Sciatic nerve (tissue), 2 donors: ENCODE data around the gene EPAS1. TPM values are rescaled to one million over a fixed set of nuclear protein-coding genes. Genes with fewer than 3 reads are reported as not detected.
"Not testable (repeated sequence)": the region's sequence is repeated elsewhere in the genome, so short reads cannot be mapped to it uniquely, and the experiment has no call there.

Experiments used
- ATAC-seq: fragments of 200-7000 bp; cut with Tn5 transposase; one replicate; pipeline ENCODE4 v1.9.1; 2020; ENCODE audit warnings: mild to moderate bottlenecking, moderate library complexity
- DNase-seq: peaks from one replicate; pipeline ENCODE4 v3.0.0-alpha.2; 2020; ENCODE audit warnings: low spot score
- intact Hi-C: fragments of 100-400 bp; cut with DNase I; formaldehyde crosslinking; loops from one replicate; pipeline ENCODE4 v1.14.2; 2022
- total RNA-seq: library from RNA; stranded (reverse); fragmentation: NEBNext Ultra II Directional; extraction: Animal tissue kit (Norgen Biotek cat#: 25700); gene quantifications from one replicate; pipeline ENCODE4 v1.2.1, GENCODE V29; 2021
- donor health status: DM: no; HTN: no; CAD: no.
- donor health status: DM: no; HTN: no; CAD: no.

The EPAS1 gene
- total RNA-seq, 1 donor from 2014 or later, result 270 TPM

- intact Hi-C loops, result no loop called here
- DNase-seq (no peak), ATAC-seq (no peak)
Measured at GRCh38 chr2:46383784-46384456, 86.7 kb downstream of the EPAS1 start.

- DNase-seq, result no peak
- intact Hi-C loops, result no loop called here
Measured at GRCh38 chr2:46384457-46384815, 87.2 kb downstream of the EPAS1 start.

GRCh38 chr2:46385786-46386577, 88.8 kb downstream of the EPAS1 start:
- no peak for ATAC-seq
- intact Hi-C loops, result no loop called here
- DNase-seq, result no peak

More at GRCh38 chr2:46384457-46384815, 87.2 kb downstream of the EPAS1 start:
- no peak for ATAC-seq

GRCh38 chr2:46386763-46387162, 89.6 kb downstream of the EPAS1 start:
- DNase-seq (no peak), ATAC-seq (no peak)
- intact Hi-C loops, result no loop called here

- DNase-seq, result no peak
- ATAC-seq, result no peak
- intact Hi-C loops, result no loop called here
Measured at GRCh38 chr2:46387292-46387691, 90.1 kb downstream of the EPAS1 start.

GRCh38 chr2:46387886-46388515, 90.8 kb downstream of the EPAS1 start:
- no peak for DNase-seq
- intact Hi-C loops, result no loop called here
- ATAC-seq, result peak; percentile 77

- DNase-seq, result no peak
- intact Hi-C loops, result no loop called here
- ATAC-seq, result peak; percentile 61
Measured at GRCh38 chr2:46388881-46389280, 91.7 kb downstream of the EPAS1 start.

GRCh38 chr2:46389417-46389916, 92.3 kb downstream of the EPAS1 start:
- intact Hi-C loops, result no loop called here
- ATAC-seq, result peak; percentile 31
- no peak for DNase-seq

GRCh38 chr2:46390036-46390435, 92.8 kb downstream of the EPAS1 start:
- DNase-seq (no peak), ATAC-seq (no peak)
- intact Hi-C loops, result no loop called here

GRCh38 chr2:46390901-46391395, 93.7 kb downstream of the EPAS1 start:
- DNase-seq (no peak), ATAC-seq (no peak)
- intact Hi-C loops, result no loop called here

GRCh38 chr2:46392561-46393346, 95.5 kb downstream of the EPAS1 start:
- intact Hi-C loops, result no loop called here
- no peak for DNase-seq
- ATAC-seq, result no peak

GRCh38 chr2:46393347-46393820, 96.2 kb downstream of the EPAS1 start:
- DNase-seq, result no peak
- ATAC-seq, result no peak
- intact Hi-C loops, result no loop called here

- intact Hi-C loops, result no loop called here
- DNase-seq, result no peak
- no peak for ATAC-seq
Measured at GRCh38 chr2:46393865-46394264, 96.7 kb downstream of the EPAS1 start.

GRCh38 chr2:46394649-46395510, 97.7 kb downstream of the EPAS1 start:
- no peak for ATAC-seq
- intact Hi-C loops, result no loop called here

GRCh38 chr2:46395730-46396129, 98.5 kb downstream of the EPAS1 start:
- DNase-seq, ATAC-seq, intact Hi-C loops: not testable (repeated sequence)

More at GRCh38 chr2:46394649-46395510, 97.7 kb downstream of the EPAS1 start:
- no peak for DNase-seq

- ATAC-seq (no peak), DNase-seq (no peak)
- intact Hi-C loops, result no loop called here
Measured at GRCh38 chr2:46400016-46400415, 102.8 kb downstream of the EPAS1 start.

- intact Hi-C loops, result no loop called here
- DNase-seq, result no peak
- ATAC-seq, result no peak
Measured at GRCh38 chr2:46402874-46403273, 105.7 kb downstream of the EPAS1 start.

- intact Hi-C loops, result no loop called here
- ATAC-seq, result no peak
- DNase-seq, result no peak
Measured at GRCh38 chr2:46404181-46404759, 107.1 kb downstream of the EPAS1 start.
